GM21381 (cell line): ENCODE measurements around the gene RETREG2.

ENCODE experiments used
- ATAC-seq: cut with Tn5 transposase; IDR thresholded peaks from one replicate; pipeline ENCODE4 v1.9.1; 2021; ENCODE audit warnings: mild to moderate bottlenecking, moderate library complexity; ENCODE audit not compliant: unreplicated experiment

The RETREG2 gene, protein sequence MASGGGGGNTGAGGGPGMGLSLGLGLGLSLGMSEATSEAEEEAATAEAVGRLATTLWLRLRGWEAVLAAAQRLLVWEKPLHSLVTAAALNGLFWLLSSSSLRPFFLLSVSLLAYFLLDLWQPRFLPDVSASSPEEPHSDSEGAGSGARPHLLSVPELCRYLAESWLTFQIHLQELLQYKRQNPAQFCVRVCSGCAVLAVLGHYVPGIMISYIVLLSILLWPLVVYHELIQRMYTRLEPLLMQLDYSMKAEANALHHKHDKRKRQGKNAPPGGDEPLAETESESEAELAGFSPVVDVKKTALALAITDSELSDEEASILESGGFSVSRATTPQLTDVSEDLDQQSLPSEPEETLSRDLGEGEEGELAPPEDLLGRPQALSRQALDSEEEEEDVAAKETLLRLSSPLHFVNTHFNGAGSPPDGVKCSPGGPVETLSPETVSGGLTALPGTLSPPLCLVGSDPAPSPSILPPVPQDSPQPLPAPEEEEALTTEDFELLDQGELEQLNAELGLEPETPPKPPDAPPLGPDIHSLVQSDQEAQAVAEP

GRCh38 chr2:219177552-219178376, at the start of gene RETREG2:
Gene RETREG2 (plus strand): TSS chr2:219178275. CDS start chr2:219178353, 78 bp downstream.
- ATAC-seq = peak; percentile 47

DNA sequence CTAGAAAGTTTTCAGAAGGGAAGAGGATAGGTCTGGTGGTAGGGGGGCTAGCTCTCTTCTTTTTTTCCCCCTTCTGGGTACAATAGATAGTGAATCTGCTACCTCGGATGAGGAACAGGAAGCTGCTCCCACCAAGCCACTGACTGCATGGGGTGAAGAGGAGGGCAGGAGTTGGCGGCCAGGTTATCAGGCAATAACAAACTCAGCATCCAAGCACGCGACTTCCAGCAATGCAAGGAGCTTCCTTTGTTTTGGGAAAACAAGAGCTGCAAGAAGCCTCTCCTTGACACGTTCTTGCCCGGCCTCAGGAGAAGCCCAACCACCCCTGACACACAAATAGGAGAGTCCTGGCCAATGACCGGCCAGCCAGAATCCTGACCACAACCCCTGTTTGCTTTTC, 49.7 kb upstream of the RETREG2 start:
- ATAC-seq = no peak

- no peak for ATAC-seq
Measured at GRCh38 chr2:219129589-219129988, 48.5 kb upstream of the RETREG2 start.

- no peak for ATAC-seq
Measured at GRCh38 chr2:219131327-219131726, 46.7 kb upstream of the RETREG2 start.

DNA sequence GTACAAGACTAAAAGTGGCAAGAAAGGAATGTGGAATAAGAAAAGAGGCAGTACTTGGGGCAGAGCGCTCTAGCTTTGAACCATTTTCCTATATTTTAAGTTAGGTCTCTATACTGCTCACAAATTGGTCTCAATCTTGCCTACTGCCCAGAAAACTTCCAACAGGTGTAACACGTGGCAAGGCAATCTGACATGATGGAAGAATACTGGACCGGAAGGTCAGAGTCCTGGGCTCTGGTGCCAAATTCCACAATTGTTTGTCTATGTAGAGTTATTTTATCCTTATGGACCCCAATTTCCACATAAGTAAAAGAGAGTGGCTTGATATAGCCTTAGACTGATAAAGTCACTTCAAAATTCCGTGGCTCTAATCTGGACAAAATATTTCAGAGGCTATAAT, 46.3 kb upstream of the RETREG2 start:
- ATAC-seq = no peak

GRCh38 chr2:219133976-219134375, 44.1 kb upstream of the RETREG2 start:
- no peak for ATAC-seq

DNA sequence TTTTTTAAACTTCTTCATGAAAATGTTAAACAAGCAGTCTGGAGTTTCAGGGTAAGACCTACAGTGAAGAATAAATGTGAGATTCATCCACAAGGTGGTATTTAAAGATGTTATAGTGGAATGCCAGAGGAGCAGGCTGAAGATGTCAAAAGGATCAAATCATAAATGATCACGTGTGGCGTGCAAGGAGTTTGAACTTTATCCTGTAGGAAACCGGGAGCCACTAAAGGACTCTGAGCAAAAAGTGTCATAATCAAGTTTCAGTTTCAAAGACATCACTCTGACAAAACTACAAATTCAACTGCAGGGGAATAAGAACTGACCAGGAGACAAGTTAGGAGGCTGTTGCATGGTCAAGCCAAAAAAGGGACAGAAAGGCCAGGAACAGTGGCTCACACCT, 37.4 kb upstream of the RETREG2 start:
- no peak for ATAC-seq

- no peak for ATAC-seq
Measured at GRCh38 chr2:219142329-219142728, 35.7 kb upstream of the RETREG2 start.

GRCh38 chr2:219149667-219150066, 28.4 kb upstream of the RETREG2 start:
- no peak for ATAC-seq

GRCh38 chr2:219155054-219155644, 22.9 kb upstream of the RETREG2 start:
- no peak for ATAC-seq

- ATAC-seq = no peak
Measured at GRCh38 chr2:219157396-219157795, 20.7 kb upstream of the RETREG2 start.

- ATAC-seq = no peak
Measured at GRCh38 chr2:219158025-219158424, 20.1 kb upstream of the RETREG2 start.

DNA sequence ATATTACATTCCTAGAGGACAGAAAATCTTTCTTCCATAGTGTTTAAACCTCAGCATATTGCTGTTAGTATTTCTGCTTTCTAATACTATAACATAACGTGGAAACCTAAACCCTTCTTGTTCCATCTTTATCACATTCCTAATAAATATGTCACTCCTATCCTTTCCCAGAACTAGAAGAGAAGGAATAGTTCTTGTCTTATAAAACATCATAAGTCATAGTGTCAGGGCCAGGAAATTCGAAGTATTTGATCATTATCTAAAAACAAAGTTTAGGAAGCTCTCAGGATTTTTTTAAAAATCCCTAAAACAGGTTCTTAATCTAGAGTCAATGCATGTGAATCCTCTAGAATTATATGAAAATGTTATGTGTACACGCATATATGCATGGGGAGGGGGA, 19.5 kb upstream of the RETREG2 start:
- ATAC-seq = no peak

- peak; percentile 1 for ATAC-seq
Measured at GRCh38 chr2:219159771-219160185, 18.3 kb upstream of the RETREG2 start.

- ATAC-seq = peak; percentile 85
Measured at GRCh38 chr2:219160186-219161017, 17.7 kb upstream of the RETREG2 start, which contains the start of gene NHEJ1. Gene NHEJ1 (minus strand): TSS chr2:219160815. CDS start chr2:219158362, 2,453 bp downstream.

DNA sequence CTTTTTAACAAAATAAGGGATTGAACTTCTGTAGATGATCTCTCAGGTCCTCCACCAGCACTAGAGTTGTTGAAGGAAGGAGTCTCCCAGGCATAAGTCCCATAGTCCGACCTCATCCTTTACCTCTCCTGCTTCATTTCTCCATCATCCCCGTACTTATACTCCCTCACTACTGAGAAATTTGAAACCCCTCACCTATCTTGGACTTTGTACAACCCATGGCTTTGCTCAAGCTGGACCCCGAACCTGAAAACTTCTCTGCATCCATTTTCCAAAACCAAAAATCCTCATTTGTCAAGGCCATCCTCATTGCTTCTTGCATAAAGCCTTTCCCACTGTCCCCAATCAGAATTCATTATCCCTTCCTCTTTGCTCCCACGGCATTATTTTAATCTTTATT, 17.0 kb upstream of the RETREG2 start:
- no peak for ATAC-seq

- ATAC-seq = no peak
Measured at GRCh38 chr2:219163156-219163555, 14.9 kb upstream of the RETREG2 start.

- no peak for ATAC-seq
Measured at GRCh38 chr2:219165058-219165911, 12.8 kb upstream of the RETREG2 start.

DNA sequence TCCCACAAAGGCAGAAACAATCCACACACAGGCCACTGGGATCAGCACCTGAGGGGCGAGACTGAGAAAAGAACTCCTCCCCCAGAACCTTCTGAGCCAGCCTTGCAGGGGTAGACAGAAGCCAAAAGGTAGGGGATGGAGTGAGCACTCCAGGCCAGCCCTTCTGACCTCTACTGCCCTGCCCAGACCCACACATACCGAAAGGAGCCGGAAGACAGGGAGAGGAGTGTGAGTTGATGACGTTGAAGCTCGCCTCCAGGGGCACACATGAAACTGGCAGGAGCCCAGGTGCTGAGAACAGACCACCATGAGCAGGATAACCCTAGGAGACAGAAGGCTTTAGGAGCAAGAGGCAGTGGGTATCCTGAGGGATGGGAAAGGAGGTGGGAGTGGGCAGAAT, 10.1 kb upstream of the RETREG2 start:
- ATAC-seq = no peak
